Keratinocyte (primary cell): ENCODE results near the gene LIN9.

ENCODE experiments used
- CTCF ChIP-seq, 3 experiments: IDR thresholded peaks in 1 of 3; conservative IDR thresholded peaks in 1 of 3; optimal IDR thresholded peaks in 1 of 3; 2 replicates in 2 of 3; 3 replicates in 1 of 3; pipeline versions ENCODE3 to v1.5.1; 2011; ENCODE audit warnings: low read length in 3 of 3, mild to moderate bottlenecking in 3 of 3, moderate library complexity in 2 of 3, control low read depth in 1 of 3, inconsistent platforms in 1 of 3; ENCODE audit not compliant: insufficient read depth in 2 of 3; ENCODE audit errors: extremely low read depth in 1 of 3
- EZH2 ChIP-seq: IDR thresholded peaks from one replicate; pipeline ENCODE4 v1.6.1; 2012; ENCODE audit warnings: inconsistent platforms, mild to moderate bottlenecking, low read length, moderate library complexity

GRCh38 chr1:226308166-226308722 is 720 bp downstream of the LIN9 start:
- TF ChIP-seq EZH2 (no peak), CTCF (optimal IDR thresholded peaks at IDR 0.05 in 1 of 3, IDR thresholded peaks at IDR 0.05 in 1 of 3, conservative IDR thresholded peaks at IDR 0.05 in 1 of 3; ENCODE audit: extremely low read depth in 1 of 3, insufficient read depth in 2 of 3, low read length in 3 of 3) (no peak)
